Upper lobe of right lung (tissue), 1 donor: Measurements from ENCODE around the gene GRIN2B. TPM values are rescaled to one million over a fixed set of nuclear protein-coding genes. Genes with fewer than 3 reads are reported as not detected.

Source experiments
- ATAC-seq: fragments of 200-7000 bp; cut with Tn5 transposase; one replicate; pipeline ENCODE4 v1.9.1; 2020; ENCODE audit warnings: mild to moderate bottlenecking, moderate library complexity
- DNase-seq: peaks from one replicate; pipeline ENCODE4 v3.0.0-alpha.2; 2020
- H3K27ac ChIP-seq: fragments of 200-600 bp; one replicate; pipeline ENCODE4 v1.8.0; 2022
- H3K27me3 ChIP-seq: fragments of 200-600 bp; one replicate; pipeline ENCODE4 v1.8.0; 2022; ENCODE audit warnings: mild to moderate bottlenecking
- H3K36me3 ChIP-seq: fragments of 200-600 bp; one replicate; pipeline ENCODE4 v1.8.0; 2022
- H3K4me1 ChIP-seq: fragments of 200-600 bp; one replicate; pipeline ENCODE4 v1.8.0; 2022
- H3K4me3 ChIP-seq: fragments of 200-600 bp; one replicate; pipeline ENCODE4 v1.8.0; 2022; ENCODE audit warnings: mild to moderate bottlenecking
- H3K9me3 ChIP-seq: fragments of 200-600 bp; one replicate; pipeline ENCODE4 v1.8.0; 2022
- intact Hi-C: fragments of 100-400 bp; cut with DNase I; formaldehyde crosslinking; loops from one replicate; pipeline ENCODE4 v1.11.0; 2022
- total RNA-seq: library from RNA; stranded (reverse); fragmentation: NEBNext Ultra II Directional; extraction: Animal tissue kit (Norgen Biotek cat#: 25700); gene quantifications from one replicate; pipeline ENCODE4 v1.2.1, GENCODE V29; 2021
- TF ChIP-seq, protein P1 (sequence below): fragments of 200-600 bp; IDR thresholded peaks from one replicate; pipeline ENCODE4 v1.8.0; 2022; ENCODE audit warnings: antibody characterized with exemption
- donor health status: DM: no; HTN: yes; CAD: no; lungs with severe emphysema.

The GRIN2B gene
- total RNA-seq, 1 donor from 2014 or later = 1.1 TPM

DNA sequence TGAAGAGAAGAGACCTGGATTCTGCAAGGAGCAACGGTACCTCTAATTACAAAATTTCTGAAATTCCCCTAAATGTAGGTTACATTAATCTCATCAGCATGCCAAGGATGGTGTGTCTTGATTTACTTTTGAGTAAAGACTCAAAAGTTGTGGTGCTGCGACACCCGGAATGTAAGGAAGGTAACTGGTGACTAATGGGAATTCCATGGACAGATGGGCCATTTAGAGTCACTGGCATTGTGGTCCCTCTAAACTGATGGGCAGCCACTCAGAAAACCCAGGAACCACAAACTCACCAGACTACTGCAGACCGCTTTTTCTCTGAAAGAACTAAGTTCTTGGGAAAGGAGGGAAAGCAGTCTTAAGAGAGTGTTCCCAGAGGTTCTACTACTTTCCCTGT lies 32.8 kb downstream of the GRIN2B start:
- TF ChIP-seq, protein P1, sequence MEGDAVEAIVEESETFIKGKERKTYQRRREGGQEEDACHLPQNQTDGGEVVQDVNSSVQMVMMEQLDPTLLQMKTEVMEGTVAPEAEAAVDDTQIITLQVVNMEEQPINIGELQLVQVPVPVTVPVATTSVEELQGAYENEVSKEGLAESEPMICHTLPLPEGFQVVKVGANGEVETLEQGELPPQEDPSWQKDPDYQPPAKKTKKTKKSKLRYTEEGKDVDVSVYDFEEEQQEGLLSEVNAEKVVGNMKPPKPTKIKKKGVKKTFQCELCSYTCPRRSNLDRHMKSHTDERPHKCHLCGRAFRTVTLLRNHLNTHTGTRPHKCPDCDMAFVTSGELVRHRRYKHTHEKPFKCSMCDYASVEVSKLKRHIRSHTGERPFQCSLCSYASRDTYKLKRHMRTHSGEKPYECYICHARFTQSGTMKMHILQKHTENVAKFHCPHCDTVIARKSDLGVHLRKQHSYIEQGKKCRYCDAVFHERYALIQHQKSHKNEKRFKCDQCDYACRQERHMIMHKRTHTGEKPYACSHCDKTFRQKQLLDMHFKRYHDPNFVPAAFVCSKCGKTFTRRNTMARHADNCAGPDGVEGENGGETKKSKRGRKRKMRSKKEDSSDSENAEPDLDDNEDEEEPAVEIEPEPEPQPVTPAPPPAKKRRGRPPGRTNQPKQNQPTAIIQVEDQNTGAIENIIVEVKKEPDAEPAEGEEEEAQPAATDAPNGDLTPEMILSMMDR = no peak
- no peak for DNase-seq
- Histone ChIP-seq H3K27ac (no peak overlapping the region), H3K9me3 (no peaks in the 10 kb centered on the region), H3K4me1 (no peaks in the 10 kb centered on the region), H3K27me3 (no peaks in the 10 kb centered on the region), H3K4me3 (no peak overlapping the region), H3K36me3 (no peaks in the 10 kb centered on the region)
- intact Hi-C loops = no loop called here
- ATAC-seq = no peak

- DNase-seq (no peak), ATAC-seq (no peak)
- Histone ChIP-seq H3K27me3 (no peaks in the 10 kb centered on the region), H3K36me3 (no peaks in the 10 kb centered on the region), H3K4me3 (no peak overlapping the region), H3K9me3 (no peaks in the 10 kb centered on the region), H3K4me1 (no peaks in the 10 kb centered on the region), H3K27ac (no peak overlapping the region)
- TF ChIP-seq, protein P1 = no peak
- intact Hi-C loops = no loop called here
These were observed 34.0 kb downstream of the GRIN2B start for GRCh38 chr12:13947276-13947946.

- TF ChIP-seq, protein P1 = no peak
- no peaks in the 10 kb centered on the region for H3K36me3 ChIP-seq
- no peaks in the 10 kb centered on the region for H3K27me3 ChIP-seq
- no peak overlapping the region for H3K27ac ChIP-seq
- no peaks in the 10 kb centered on the region for H3K4me1 ChIP-seq
- H3K9me3 ChIP-seq = no peaks in the 10 kb centered on the region
- H3K4me3 ChIP-seq = no peak overlapping the region
- DNase-seq = no peak
- intact Hi-C loops = no loop called here
- ATAC-seq = no peak
These were observed 35.8 kb downstream of the GRIN2B start for GRCh38 chr12:13945641-13946040.

DNA sequence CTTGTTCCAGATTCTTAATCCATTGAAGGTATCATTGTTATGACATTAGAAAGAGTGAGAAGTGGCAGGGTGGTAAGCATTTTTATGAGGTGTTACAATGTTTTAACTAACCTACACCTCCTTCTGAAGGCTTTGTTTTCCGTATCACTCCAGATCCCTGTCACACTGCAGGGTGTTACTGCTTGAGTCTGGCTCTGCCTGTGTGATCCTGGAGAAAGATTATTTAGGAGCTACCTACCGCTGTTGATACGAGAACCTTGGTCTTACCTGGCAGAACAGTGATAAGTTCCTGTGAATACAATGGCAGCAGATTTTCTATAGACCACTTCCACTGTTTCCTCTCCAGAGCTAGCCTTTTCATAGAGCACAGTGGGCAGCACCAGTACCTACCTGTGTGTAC lies 36.2 kb downstream of the GRIN2B start:
- no peak for ATAC-seq
- Histone ChIP-seq H3K9me3 (no peaks in the 10 kb centered on the region), H3K4me3 (no peak overlapping the region), H3K27me3 (no peaks in the 10 kb centered on the region), H3K4me1 (no peaks in the 10 kb centered on the region), H3K36me3 (no peaks in the 10 kb centered on the region), H3K27ac (no peak overlapping the region)
- TF ChIP-seq, protein P1 = no peak
- DNase-seq = no peak
- intact Hi-C loops = no loop called here

DNA sequence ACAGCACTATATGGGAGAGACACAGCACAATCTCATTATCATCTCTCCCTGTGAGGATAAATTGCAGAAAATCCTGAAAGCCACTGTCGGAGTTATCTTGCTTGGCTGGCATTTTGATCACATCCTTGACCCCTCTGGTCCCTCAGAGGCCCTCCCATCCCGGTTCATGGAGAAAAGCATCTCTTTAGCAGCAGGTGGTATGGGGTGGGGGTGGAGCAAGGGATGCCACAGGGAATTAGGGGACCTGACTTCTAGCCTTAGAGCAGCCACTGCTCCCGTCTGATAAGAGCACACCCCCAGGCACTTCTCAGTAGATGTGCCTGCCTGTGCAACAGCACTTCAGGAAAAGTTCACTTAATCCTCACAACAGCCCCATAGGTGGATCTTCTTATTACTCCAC lies 38.6 kb downstream of the GRIN2B start:
- Histone ChIP-seq H3K36me3 (no peaks in the 10 kb centered on the region), H3K4me1 (no peaks in the 10 kb centered on the region), H3K4me3 (no peak overlapping the region), H3K27me3 (no peaks in the 10 kb centered on the region), H3K9me3 (no peaks in the 10 kb centered on the region), H3K27ac (no peak overlapping the region)
- intact Hi-C loops = no loop called here
- TF ChIP-seq, protein P1 = no peak
- no peak for ATAC-seq
- no peak for DNase-seq
